ENCODE results near the gene UBALD2.
A peak's percentile ranks its signal among the peaks of the same experiment; 100 is the strongest.
"Not testable (repeated sequence)": the region's sequence is repeated elsewhere in the genome, so short reads cannot be mapped to it uniquely, and the experiment has no call there.

Gene UBALD2

GRCh38 chr17:76251478-76252039 is 13.6 kb upstream of the UBALD2 start:
- Histone ChIP-seq H3K9me2 (replicated peaks; ENCODE audit: control insufficient read depth, low read length) (no peaks in the 10 kb centered on the region), H3K27ac (ENCODE audit: low read depth, low read length) (no peak overlapping the region), H3K4me3 (ENCODE audit: low read length) (no peak overlapping the region), H3K4me2 (ENCODE audit: low read length) (peak overlapping the region; percentile 32; the same call in 1 of the 2 replicates), H3K36me3 (ENCODE audit: control insufficient read depth, low read length) (no peaks in the 10 kb centered on the region), H3F3A (ENCODE audit: control insufficient read depth, insufficient read depth) (no peaks in the 10 kb centered on the region), H3K4me1 (ENCODE audit: control insufficient read depth, low read length) (peaks cover 15% of the 10 kb centered on the region), H4K20me1 (ENCODE audit: control insufficient read depth, insufficient read depth, low read depth, low read length) (no peaks in the 10 kb centered on the region), H3K27me3 (ENCODE audit: control insufficient read depth, low read length) (peaks cover 1% of the 10 kb centered on the region; the same call in 1 of the 2 replicates), H3K9me3 (ENCODE audit: control insufficient read depth, insufficient read depth, low read length) (no peaks in the 10 kb centered on the region), H3K79me2 (ENCODE audit: control insufficient read depth, low read length) (no peaks in the 10 kb centered on the region)
- TF ChIP-seq EZH2phosphoT487 (IDR thresholded peaks at IDR 0.05; ENCODE audit: borderline replicate concordance, low read length), result no peak
- TF ChIP-seq CTCF (IDR thresholded peaks at IDR 0.05; ENCODE audit: low read depth, low read length, poor library complexity, severe bottlenecking), result no peak

- Histone ChIP-seq H3K4me3 (ENCODE audit: low read length) (peak overlapping the region; percentile 17; the same call in 1 of the 2 replicates), H3K27ac (ENCODE audit: low read depth, low read length) (no peak overlapping the region), H3K36me3 (ENCODE audit: control insufficient read depth, low read length) (no peaks in the 10 kb centered on the region), H3K4me1 (ENCODE audit: control insufficient read depth, low read length) (peaks cover 14% of the 10 kb centered on the region), H3K27me3 (ENCODE audit: control insufficient read depth, low read length) (no peaks in the 10 kb centered on the region), H3K9me3 (ENCODE audit: control insufficient read depth, insufficient read depth, low read length) (no peaks in the 10 kb centered on the region), H3K4me2 (ENCODE audit: low read length) (peak overlapping the region; percentile 32), H3F3A (ENCODE audit: control insufficient read depth, insufficient read depth) (no peaks in the 10 kb centered on the region), H4K20me1 (ENCODE audit: control insufficient read depth, insufficient read depth, low read depth, low read length) (no peaks in the 10 kb centered on the region), H3K79me2 (ENCODE audit: control insufficient read depth, low read length) (no peaks in the 10 kb centered on the region), H3K9me2 (replicated peaks; ENCODE audit: control insufficient read depth, low read length) (no peaks in the 10 kb centered on the region)
- TF ChIP-seq CTCF (IDR thresholded peaks at IDR 0.05; ENCODE audit: low read depth, low read length, poor library complexity, severe bottlenecking), result no peak
- TF ChIP-seq EZH2phosphoT487 (IDR thresholded peaks at IDR 0.05; ENCODE audit: borderline replicate concordance, low read length), result no peak
Observed at GRCh38 chr17:76252040-76252954, 12.9 kb upstream of the UBALD2 start.

GRCh38 chr17:76252967-76253766 is 12.0 kb upstream of the UBALD2 start:
- peaks cover 14% of the 10 kb centered on the region for H3K4me1 ChIP-seq (ENCODE audit: control insufficient read depth, low read length)
- not testable (repeated sequence) for H3K4me2 ChIP-seq (ENCODE audit: low read length)

More at GRCh38 chr17:76252967-76253766, 12.0 kb upstream of the UBALD2 start:
- not testable (repeated sequence) for H3K9me2 ChIP-seq (replicated peaks; ENCODE audit: control insufficient read depth, low read length); H3F3A ChIP-seq (ENCODE audit: control insufficient read depth, insufficient read depth); H3K4me3 ChIP-seq (ENCODE audit: low read length); H3K36me3 ChIP-seq (ENCODE audit: control insufficient read depth, low read length); H4K20me1 ChIP-seq (ENCODE audit: control insufficient read depth, insufficient read depth, low read depth, low read length); H3K27me3 ChIP-seq (ENCODE audit: control insufficient read depth, low read length); H3K79me2 ChIP-seq (ENCODE audit: control insufficient read depth, low read length); H3K27ac ChIP-seq (ENCODE audit: low read depth, low read length); H3K9me3 ChIP-seq (ENCODE audit: control insufficient read depth, insufficient read depth, low read length)
